Endothelial cell (in vitro differentiated cells): ENCODE results near the gene UNC5CL. TPM values are rescaled to one million over a fixed set of nuclear protein-coding genes. Genes with fewer than 3 reads are reported as not detected.

ENCODE experiments used
- DNase-seq: peaks from one replicate; pipeline ENCODE4 v3.0.0; 2021; ENCODE audit warnings: low spot score
- H3K27ac Mint-ChIP-seq: one replicate; pipeline ENCODE4 v1.8.0; 2021; ENCODE audit warnings: mixed read lengths, inconsistent platforms; ENCODE audit not compliant: unreplicated experiment
- H3K27me3 Mint-ChIP-seq: one replicate; pipeline ENCODE4 v1.8.0; 2021; ENCODE audit warnings: mild to moderate bottlenecking, moderate library complexity, mixed read lengths, inconsistent platforms; ENCODE audit not compliant: unreplicated experiment
- H3K36me3 Mint-ChIP-seq: one replicate; pipeline ENCODE4 v1.8.0; 2021; ENCODE audit warnings: mild to moderate bottlenecking, low read depth, mixed read lengths, inconsistent platforms; ENCODE audit not compliant: unreplicated experiment
- H3K4me1 Mint-ChIP-seq: one replicate; pipeline ENCODE4 v1.8.0; 2021; ENCODE audit warnings: mild to moderate bottlenecking, mixed read lengths, inconsistent platforms; ENCODE audit not compliant: unreplicated experiment
- H3K4me3 Mint-ChIP-seq: one replicate; pipeline ENCODE4 v1.8.0; 2021; ENCODE audit warnings: mild to moderate bottlenecking, mixed read lengths, inconsistent platforms; ENCODE audit not compliant: unreplicated experiment
- H3K9me3 Mint-ChIP-seq: one replicate; pipeline ENCODE4 v1.8.0; 2021; ENCODE audit warnings: mixed read lengths, inconsistent platforms; ENCODE audit not compliant: unreplicated experiment
- total RNA-seq: library from RNA; stranded (reverse); fragmentation: NEBNext Ultra II Directional; extraction: Animal tissue kit (Norgen Biotek cat#: 25700); gene quantifications from one replicate; pipeline ENCODE4 v1.2.1, GENCODE V29; 2021; ENCODE audit not compliant: unreplicated experiment
- TF ChIP-seq, protein P1 (sequence below): fragments of 200-600 bp; sonication (generic); IDR thresholded peaks from one replicate; pipeline ENCODE4 v1.5.0; 2021; ENCODE audit warnings: antibody characterized with exemption; ENCODE audit not compliant: unreplicated experiment

Gene UNC5CL
- total RNA-seq, 1 donor from 2014 or later: 0.59 TPM

DNA sequence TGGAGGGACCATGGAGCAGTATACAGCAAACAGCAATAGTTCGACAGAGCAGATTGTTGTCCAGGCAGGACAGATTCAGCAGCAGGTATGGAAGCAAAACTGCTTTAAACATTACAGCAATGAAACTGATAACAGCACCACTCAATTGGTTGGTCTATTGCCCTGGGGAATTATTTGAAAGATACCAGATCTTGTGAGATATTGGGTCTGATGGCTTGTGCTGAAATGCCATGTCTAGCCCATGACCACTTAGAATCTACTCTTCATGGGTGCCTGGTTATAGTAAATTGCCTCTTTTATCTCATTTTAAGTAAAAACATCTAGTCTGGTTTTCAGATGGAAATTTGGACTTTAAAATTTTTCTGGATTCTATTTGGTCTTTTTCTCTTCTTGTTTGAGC, 40.1 kb upstream of the UNC5CL start:
- Mint-ChIP-seq H3K9me3 (no peaks in the 10 kb centered on the region), H3K4me1 (peaks cover 48% of the 10 kb centered on the region), H3K36me3 (peaks cover 12% of the 10 kb centered on the region), H3K27ac (peak overlapping the region; percentile 36), H3K4me3 (peak overlapping the region; percentile 71), H3K27me3 (peaks cover 2% of the 10 kb centered on the region)
- no peak for DNase-seq
- TF ChIP-seq, protein P1, sequence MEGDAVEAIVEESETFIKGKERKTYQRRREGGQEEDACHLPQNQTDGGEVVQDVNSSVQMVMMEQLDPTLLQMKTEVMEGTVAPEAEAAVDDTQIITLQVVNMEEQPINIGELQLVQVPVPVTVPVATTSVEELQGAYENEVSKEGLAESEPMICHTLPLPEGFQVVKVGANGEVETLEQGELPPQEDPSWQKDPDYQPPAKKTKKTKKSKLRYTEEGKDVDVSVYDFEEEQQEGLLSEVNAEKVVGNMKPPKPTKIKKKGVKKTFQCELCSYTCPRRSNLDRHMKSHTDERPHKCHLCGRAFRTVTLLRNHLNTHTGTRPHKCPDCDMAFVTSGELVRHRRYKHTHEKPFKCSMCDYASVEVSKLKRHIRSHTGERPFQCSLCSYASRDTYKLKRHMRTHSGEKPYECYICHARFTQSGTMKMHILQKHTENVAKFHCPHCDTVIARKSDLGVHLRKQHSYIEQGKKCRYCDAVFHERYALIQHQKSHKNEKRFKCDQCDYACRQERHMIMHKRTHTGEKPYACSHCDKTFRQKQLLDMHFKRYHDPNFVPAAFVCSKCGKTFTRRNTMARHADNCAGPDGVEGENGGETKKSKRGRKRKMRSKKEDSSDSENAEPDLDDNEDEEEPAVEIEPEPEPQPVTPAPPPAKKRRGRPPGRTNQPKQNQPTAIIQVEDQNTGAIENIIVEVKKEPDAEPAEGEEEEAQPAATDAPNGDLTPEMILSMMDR: no peak

DNA sequence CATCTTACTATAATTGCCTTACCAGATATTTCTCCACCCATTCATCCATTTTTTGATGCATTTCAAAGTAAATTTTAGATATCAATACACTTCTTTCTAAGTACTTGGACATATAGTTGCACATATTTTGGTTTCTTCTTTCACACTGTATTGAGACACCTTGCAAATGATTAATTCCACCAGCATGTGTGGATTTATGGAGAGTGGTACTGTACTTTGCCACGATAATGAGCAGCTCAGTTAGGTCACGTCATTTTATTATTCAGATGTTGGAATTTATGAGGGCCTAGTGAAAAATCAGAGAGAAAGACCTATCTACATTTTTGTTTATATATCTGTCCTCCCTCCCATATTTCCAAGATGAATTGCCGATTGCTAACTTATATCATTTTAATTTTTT, 39.1 kb upstream of the UNC5CL start:
- Mint-ChIP-seq H3K27me3 (peaks cover 6% of the 10 kb centered on the region), H3K27ac (no peak overlapping the region), H3K36me3 (peaks cover 15% of the 10 kb centered on the region), H3K4me3 (no peak overlapping the region), H3K9me3 (no peaks in the 10 kb centered on the region), H3K4me1 (peaks cover 52% of the 10 kb centered on the region)
- TF ChIP-seq, protein P1: no peak
- DNase-seq: no peak

DNA sequence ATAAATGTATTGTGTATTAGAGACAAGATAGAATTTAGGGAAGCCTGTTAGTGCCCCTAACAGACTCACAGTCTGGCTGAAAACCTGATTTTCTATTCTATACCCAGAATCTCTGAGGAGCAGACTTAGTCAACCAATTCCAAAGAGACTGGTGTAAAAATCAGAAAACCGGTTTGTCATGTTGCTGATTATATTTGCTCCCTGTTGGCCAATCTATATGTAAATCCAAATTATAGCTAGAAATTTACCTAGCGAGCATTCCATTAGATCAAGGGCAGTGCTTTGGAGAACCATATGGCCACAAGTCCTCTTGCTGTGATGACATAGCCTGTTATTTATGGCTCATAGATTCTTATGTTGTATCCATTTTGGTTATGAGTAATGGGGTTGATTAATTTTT, 38.5 kb upstream of the UNC5CL start:
- H3K4me3 Mint-ChIP-seq: no peak overlapping the region
- H3K4me1 Mint-ChIP-seq: peaks cover 52% of the 10 kb centered on the region
- H3K27ac Mint-ChIP-seq: no peak overlapping the region
- TF ChIP-seq, protein P1: no peak
- no peaks in the 10 kb centered on the region for H3K9me3 Mint-ChIP-seq
- peaks cover 9% of the 10 kb centered on the region for H3K27me3 Mint-ChIP-seq
- H3K36me3 Mint-ChIP-seq: peaks cover 15% of the 10 kb centered on the region
- DNase-seq: no peak

DNA sequence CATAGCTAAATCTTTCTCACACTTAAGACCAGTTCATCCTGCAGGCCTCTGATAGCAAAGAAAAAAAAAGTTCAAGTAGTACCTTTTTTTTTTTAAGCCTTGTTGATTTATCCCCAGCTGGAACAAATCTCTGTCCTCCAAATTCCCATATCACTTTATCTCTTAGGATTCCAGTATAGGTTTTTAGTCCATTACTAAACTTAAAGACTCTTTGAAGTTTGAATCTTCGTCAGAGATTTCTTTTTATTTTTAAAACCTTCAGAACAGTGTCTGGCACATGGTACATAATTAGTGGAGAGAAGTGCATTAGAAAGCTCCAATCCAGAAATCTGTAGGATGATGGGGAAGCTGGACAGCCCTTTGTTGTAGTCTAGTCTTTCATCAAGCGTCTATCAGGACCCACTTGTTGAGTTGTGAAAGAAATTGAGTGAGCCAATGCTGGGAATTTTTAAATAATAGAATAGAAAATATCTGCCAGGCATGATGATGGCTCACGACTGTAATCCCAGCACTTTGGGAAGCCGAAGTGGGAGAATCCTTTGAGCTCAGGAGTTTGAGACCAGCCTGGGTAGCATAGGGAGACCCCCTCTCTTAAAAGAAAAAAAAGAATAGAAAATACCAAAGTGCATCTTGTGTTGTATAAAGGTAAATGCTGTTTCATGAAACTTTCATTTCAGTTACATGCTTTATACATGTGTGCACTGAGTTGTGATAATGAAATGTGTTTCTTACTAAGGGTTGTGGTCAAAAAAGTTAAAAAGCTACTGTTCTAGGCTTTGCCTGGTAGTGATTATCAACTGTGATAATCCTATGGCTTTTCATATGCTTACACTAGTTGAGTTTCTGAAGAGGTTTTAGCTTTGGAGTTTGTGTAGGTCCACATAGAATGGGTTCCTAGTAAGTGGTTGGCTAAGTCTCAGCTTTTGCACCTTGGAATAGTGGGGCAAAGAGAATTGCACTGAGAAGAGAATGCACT, 36.9 kb upstream of the UNC5CL start:
- Mint-ChIP-seq H3K27ac (peak overlapping the region; percentile 6), H3K9me3 (no peaks in the 10 kb centered on the region), H3K4me1 (peaks cover 52% of the 10 kb centered on the region), H3K27me3 (peaks cover 14% of the 10 kb centered on the region), H3K4me3 (no peak overlapping the region), H3K36me3 (peaks cover 15% of the 10 kb centered on the region)
- TF ChIP-seq, protein P1: no peak
- DNase-seq: no peak
